ENCODE measurements around the gene ADAMTS15. TPM values are rescaled to one million over a fixed set of nuclear protein-coding genes. Genes with fewer than 3 reads are reported as not detected.
A peak's percentile ranks its signal among the peaks of the same experiment; 100 is the strongest.

ADAMTS15 gene
- total RNA-seq, 1 donor from 2014 or later: 13.8 TPM

GRCh38 chr11:130480186-130480585 lies 31.7 kb downstream of the ADAMTS15 start:
- Mint-ChIP-seq H3K36me3 (ENCODE audit: low read depth, unreplicated experiment) (no peaks in the 10 kb centered on the region), H3K4me3 (ENCODE audit: unreplicated experiment) (no peak overlapping the region), H3K4me1 (ENCODE audit: low read depth, unreplicated experiment) (peaks cover 12% of the 10 kb centered on the region), H3K9me3 (ENCODE audit: unreplicated experiment) (peaks cover 1% of the 10 kb centered on the region), H3K27me3 (ENCODE audit: low read depth, unreplicated experiment) (no peaks in the 10 kb centered on the region), H3K27ac (ENCODE audit: unreplicated experiment) (no peak overlapping the region)
- peak; percentile 75 for FAIRE-seq
- H3K4me1 ChIP-seq (ENCODE audit: insufficient read depth, low read length): peaks cover 44% of the 10 kb centered on the region
- no peaks in the 10 kb centered on the region for H3K27me3 ChIP-seq (ENCODE audit: insufficient read depth, low read length)
- H3K9ac ChIP-seq (ENCODE audit: low read length): no peak overlapping the region
- no peak overlapping the region for H2AFZ ChIP-seq (ENCODE audit: low read depth, low read length)
- no peaks in the 10 kb centered on the region for H3K79me2 ChIP-seq (ENCODE audit: insufficient read depth, low read length)
- H3K27ac ChIP-seq (ENCODE audit: low read depth, low read length): peak overlapping the region; percentile 82
- peak; percentile 91 for DNase-seq (ENCODE audit: low read depth)
- no peaks in the 10 kb centered on the region for H3K9me3 ChIP-seq (ENCODE audit: insufficient read depth, low read depth, low read length)
- TF ChIP-seq EZH2 (IDR thresholded peaks at IDR 0.05; ENCODE audit: insufficient read depth, low read length): no peak
- peak overlapping the region; percentile 35 for H3K4me2 ChIP-seq (ENCODE audit: low read length)
- no peak overlapping the region for H3K4me3 ChIP-seq (ENCODE audit: insufficient read depth, low read depth, low read length)
- H3K36me3 ChIP-seq (ENCODE audit: insufficient read depth, low read length): no peaks in the 10 kb centered on the region
- H4K20me1 ChIP-seq (ENCODE audit: insufficient read depth, low read length): no peaks in the 10 kb centered on the region

GRCh38 chr11:130480711-130481140 lies 32.3 kb downstream of the ADAMTS15 start:
- TF ChIP-seq CTCF (IDR thresholded peaks at IDR 0.05; ENCODE audit: insufficient read depth, low read depth, low read length) (no peak), EZH2 (IDR thresholded peaks at IDR 0.05; ENCODE audit: insufficient read depth, low read length) (no peak)

GRCh38 chr11:130483124-130483523 lies 34.7 kb downstream of the ADAMTS15 start:
- Mint-ChIP-seq H3K27me3 (ENCODE audit: low read depth, unreplicated experiment) (peaks cover 5% of the 10 kb centered on the region), H3K4me1 (ENCODE audit: low read depth, unreplicated experiment) (peaks cover 1% of the 10 kb centered on the region), H3K9me3 (ENCODE audit: unreplicated experiment) (peaks cover 6% of the 10 kb centered on the region), H3K4me3 (ENCODE audit: unreplicated experiment) (no peak overlapping the region), H3K27ac (ENCODE audit: unreplicated experiment) (no peak overlapping the region), H3K36me3 (ENCODE audit: low read depth, unreplicated experiment) (peaks cover 1% of the 10 kb centered on the region)
- DNase-seq (ENCODE audit: low read depth) (no peak), FAIRE-seq (no peak)
- Histone ChIP-seq H3K9ac (ENCODE audit: low read length) (no peak overlapping the region), H3K27ac (ENCODE audit: low read depth, low read length) (no peak overlapping the region), H3K9me3 (ENCODE audit: insufficient read depth, low read depth, low read length) (no peaks in the 10 kb centered on the region), H2AFZ (ENCODE audit: low read depth, low read length) (no peak overlapping the region), H3K36me3 (ENCODE audit: insufficient read depth, low read length) (no peaks in the 10 kb centered on the region), H4K20me1 (ENCODE audit: insufficient read depth, low read length) (no peaks in the 10 kb centered on the region), H3K79me2 (ENCODE audit: insufficient read depth, low read length) (no peaks in the 10 kb centered on the region), H3K27me3 (ENCODE audit: insufficient read depth, low read length) (no peaks in the 10 kb centered on the region), H3K4me1 (ENCODE audit: insufficient read depth, low read length) (peaks cover 31% of the 10 kb centered on the region), H3K4me2 (ENCODE audit: low read length) (no peak overlapping the region), H3K4me3 (ENCODE audit: insufficient read depth, low read depth, low read length) (no peak overlapping the region)
- TF ChIP-seq EZH2 (IDR thresholded peaks at IDR 0.05; ENCODE audit: insufficient read depth, low read length) (no peak), CTCF (IDR thresholded peaks at IDR 0.05; ENCODE audit: insufficient read depth, low read depth, low read length) (no peak)

More at GRCh38 chr11:130480711-130481140, 32.3 kb downstream of the ADAMTS15 start:
- H3K4me1 ChIP-seq (ENCODE audit: insufficient read depth, low read length): peaks cover 42% of the 10 kb centered on the region
- peak overlapping the region; percentile 82 for H3K27ac ChIP-seq (ENCODE audit: low read depth, low read length)
- no peaks in the 10 kb centered on the region for H3K27me3 Mint-ChIP-seq (ENCODE audit: low read depth, unreplicated experiment)
- H3K27ac Mint-ChIP-seq (ENCODE audit: unreplicated experiment): no peak overlapping the region
- no peak overlapping the region for H2AFZ ChIP-seq (ENCODE audit: low read depth, low read length)
- no peak overlapping the region for H3K4me3 Mint-ChIP-seq (ENCODE audit: unreplicated experiment)
- H3K9ac ChIP-seq (ENCODE audit: low read length): no peak overlapping the region
- H3K36me3 Mint-ChIP-seq (ENCODE audit: low read depth, unreplicated experiment): no peaks in the 10 kb centered on the region
- FAIRE-seq (no peak), DNase-seq (ENCODE audit: low read depth) (peak; percentile 62)
- H3K9me3 ChIP-seq (ENCODE audit: insufficient read depth, low read depth, low read length): no peaks in the 10 kb centered on the region
- peaks cover 11% of the 10 kb centered on the region for H3K4me1 Mint-ChIP-seq (ENCODE audit: low read depth, unreplicated experiment)
- H3K4me3 ChIP-seq (ENCODE audit: insufficient read depth, low read depth, low read length): no peak overlapping the region
- H3K36me3 ChIP-seq (ENCODE audit: insufficient read depth, low read length): no peaks in the 10 kb centered on the region
- peak overlapping the region; percentile 35 for H3K4me2 ChIP-seq (ENCODE audit: low read length)
- no peaks in the 10 kb centered on the region for H3K79me2 ChIP-seq (ENCODE audit: insufficient read depth, low read length)
- no peaks in the 10 kb centered on the region for H3K27me3 ChIP-seq (ENCODE audit: insufficient read depth, low read length)
- no peaks in the 10 kb centered on the region for H4K20me1 ChIP-seq (ENCODE audit: insufficient read depth, low read length)
- H3K9me3 Mint-ChIP-seq (ENCODE audit: unreplicated experiment): peaks cover 4% of the 10 kb centered on the region
